Kidney epithelial cell (primary cell): ENCODE data around the gene TRMT11. TPM values are rescaled to one million over a fixed set of nuclear protein-coding genes. Genes with fewer than 3 reads are reported as not detected.
A peak's percentile ranks its signal among the peaks of the same experiment; 100 is the strongest.

Source experiments
- DNase-seq: peaks from one replicate; pipeline ENCODE4 v3.0.0-alpha.2; 2010; ENCODE audit warnings: low read depth
- H3K27me3 ChIP-seq: 2 replicates; pipeline ENCODE4 v1.6.0; 2011; ENCODE audit warnings: low read length; ENCODE audit not compliant: control insufficient read depth, insufficient read depth
- H3K36me3 ChIP-seq: 2 replicates; pipeline ENCODE4 v1.5.1; 2011; ENCODE audit warnings: low read length; ENCODE audit not compliant: control insufficient read depth, insufficient read depth
- H3K4me3 ChIP-seq: 2 replicates; pipeline ENCODE4 v1.5.1; 2011; ENCODE audit warnings: low read depth, mild to moderate bottlenecking, control low read depth, low read length
- CTCF ChIP-seq: IDR thresholded peaks from 2 replicates; pipeline ENCODE4 v1.5.1; 2011; ENCODE audit warnings: mild to moderate bottlenecking, moderate library complexity, low read length, control low read depth, inconsistent platforms; ENCODE audit not compliant: insufficient read depth, poor library complexity, severe bottlenecking
- total RNA-seq: library from RNA; depleted of rRNA; stranded (reverse); fragments of >200 nt; gene quantifications from 2 replicates; pipeline ENCODE4 v1.2.3, GENCODE V29; 2015

TRMT11 gene
- 13.1 and 18.8 TPM in 2 replicates for total RNA-seq

GRCh38 chr6:125986301-125987025 lies at the start of gene TRMT11:
Gene TRMT11, plus strand, starts transcription at chr6:125986540. Its CDS starts 11 bp downstream, at chr6:125986551.
- Histone ChIP-seq H3K36me3 (no peaks in the 10 kb centered on the region), H3K4me3 (peak within 1 kb of the TSS; percentile 99), H3K27me3 (no peaks in the 10 kb centered on the region)
- DNase-seq, result peak; percentile 65
- TF ChIP-seq CTCF, result no peak

GRCh38 chr6:125939026-125939425 lies 47.3 kb upstream of the TRMT11 start:
- DNase-seq, result no peak
- TF ChIP-seq CTCF, result no peak
- Histone ChIP-seq H3K4me3 (no peak overlapping the region), H3K27me3 (no peaks in the 10 kb centered on the region), H3K36me3 (no peaks in the 10 kb centered on the region)

- TF ChIP-seq CTCF, result no peak
- DNase-seq, result no peak
- H3K27me3 ChIP-seq, result no peaks in the 10 kb centered on the region
- H3K36me3 ChIP-seq, result no peaks in the 10 kb centered on the region
- H3K4me3 ChIP-seq, result no peak overlapping the region
Measured at GRCh38 chr6:125939791-125940190, 46.5 kb upstream of the TRMT11 start.

- Histone ChIP-seq H3K27me3 (no peaks in the 10 kb centered on the region), H3K4me3 (no peak overlapping the region), H3K36me3 (no peaks in the 10 kb centered on the region)
- no peak for DNase-seq
- no peak for TF ChIP-seq CTCF
Measured at GRCh38 chr6:125940247-125941041, 45.9 kb upstream of the TRMT11 start.

- Histone ChIP-seq H3K27me3 (no peaks in the 10 kb centered on the region), H3K4me3 (no peak overlapping the region), H3K36me3 (no peaks in the 10 kb centered on the region)
- TF ChIP-seq CTCF, result no peak
- DNase-seq, result no peak
Measured at GRCh38 chr6:125942672-125943527, 43.4 kb upstream of the TRMT11 start.
